HG03108 (cell line): ENCODE measurements around the gene VSIG10L.

Source experiments
- ATAC-seq: cut with Tn5 transposase; IDR thresholded peaks from one replicate; pipeline ENCODE4 v1.9.1; 2021; ENCODE audit warnings: moderate library complexity; ENCODE audit not compliant: unreplicated experiment

Gene VSIG10L

GRCh38 chr19:51365965-51366388 lies 24.0 kb upstream of the VSIG10L start, which contains the start of gene ETFB:
ETFB (minus strand) TSS chr19:51366388; CDS start chr19:51366326, 62 bp downstream.
- ATAC-seq: no peak

GRCh38 chr19:51365211-51365964 lies 23.4 kb upstream of the VSIG10L start:
- ATAC-seq: no peak

GRCh38 chr19:51364200-51365106 lies 22.5 kb upstream of the VSIG10L start:
- ATAC-seq: no peak

- ATAC-seq: no peak
These were observed 19.3 kb upstream of the VSIG10L start for GRCh38 chr19:51361239-51361638.

GRCh38 chr19:51359294-51359693 lies 17.4 kb upstream of the VSIG10L start:
- ATAC-seq: no peak

GRCh38 chr19:51357952-51358351 lies 16.0 kb upstream of the VSIG10L start:
- ATAC-seq: no peak

GRCh38 chr19:51356159-51356801 lies 14.3 kb upstream of the VSIG10L start:
- ATAC-seq: no peak

GRCh38 chr19:51354742-51355148 lies 12.8 kb upstream of the VSIG10L start:
- ATAC-seq: no peak

GRCh38 chr19:51354103-51354741 lies 12.3 kb upstream of the VSIG10L start:
- no peak for ATAC-seq

- ATAC-seq: no peak
These were observed 10.9 kb upstream of the VSIG10L start for GRCh38 chr19:51352783-51353360.

- no peak for ATAC-seq
These were observed 9.5 kb upstream of the VSIG10L start for GRCh38 chr19:51351266-51351990.

- ATAC-seq: no peak
These were observed 5.4 kb upstream of the VSIG10L start for GRCh38 chr19:51347209-51347928.

GRCh38 chr19:51346742-51347141 lies 4.8 kb upstream of the VSIG10L start:
- no peak for ATAC-seq

GRCh38 chr19:51345076-51345620 lies 3.2 kb upstream of the VSIG10L start:
- no peak for ATAC-seq

- no peak for ATAC-seq
These were observed 961 bp upstream of the VSIG10L start for GRCh38 chr19:51342631-51343569.

GRCh38 chr19:51341066-51341465 lies 873 bp downstream of the VSIG10L start:
- no peak for ATAC-seq

GRCh38 chr19:51339687-51340656 lies 2.0 kb downstream of the VSIG10L start:
- ATAC-seq: peak; percentile 42
